ENCODE measurements around the gene RPH3AL.

RPH3AL gene

GRCh38 chr17:327296-327695, 25.3 kb downstream of the RPH3AL start:
- Histone ChIP-seq H3K27ac (ENCODE audit: insufficient read depth, low read depth, low read length, poor library complexity, severe bottlenecking) (no peak overlapping the region), H3K9me3 (ENCODE audit: control insufficient read depth, low read length) (no peaks in the 10 kb centered on the region), H3K4me3 (ENCODE audit: insufficient read depth, low read depth, low read length) (no peak overlapping the region), H3K4me1 (ENCODE audit: control insufficient read depth, insufficient read depth, low read length) (peaks cover 16% of the 10 kb centered on the region), H3K36me3 (ENCODE audit: control insufficient read depth, insufficient read depth, low read length) (no peaks in the 10 kb centered on the region), H3K27me3 (ENCODE audit: control insufficient read depth, insufficient read depth, low read length, poor library complexity, severe bottlenecking) (peaks cover under 1% of the 10 kb centered on the region)
- WGBS, 2 experiments = 95 to 96% methylated on average over 11 of the region's 11 CpGs

- H3K9me3 ChIP-seq (ENCODE audit: control insufficient read depth, low read length) = no peaks in the 10 kb centered on the region
- no peaks in the 10 kb centered on the region for H3K36me3 ChIP-seq (ENCODE audit: control insufficient read depth, insufficient read depth, low read length)
- 75 to 77% methylated on average over 21 of the region's 21 CpGs for WGBS, 2 experiments
- H3K27ac ChIP-seq (ENCODE audit: insufficient read depth, low read depth, low read length, poor library complexity, severe bottlenecking) = no peak overlapping the region
- H3K4me1 ChIP-seq (ENCODE audit: control insufficient read depth, insufficient read depth, low read length) = peaks cover 27% of the 10 kb centered on the region
- peaks cover 12% of the 10 kb centered on the region for H3K27me3 ChIP-seq (ENCODE audit: control insufficient read depth, insufficient read depth, low read length, poor library complexity, severe bottlenecking)
- H3K4me3 ChIP-seq (ENCODE audit: insufficient read depth, low read depth, low read length) = no peak overlapping the region
Observed at GRCh38 chr17:326010-326621, 26.5 kb downstream of the RPH3AL start.

- Histone ChIP-seq H3K4me3 (ENCODE audit: insufficient read depth, low read depth, low read length) (no peak overlapping the region), H3K9me3 (ENCODE audit: control insufficient read depth, low read length) (no peaks in the 10 kb centered on the region), H3K27ac (ENCODE audit: insufficient read depth, low read depth, low read length, poor library complexity, severe bottlenecking) (no peak overlapping the region), H3K27me3 (ENCODE audit: control insufficient read depth, insufficient read depth, low read length, poor library complexity, severe bottlenecking) (peaks cover 15% of the 10 kb centered on the region), H3K36me3 (ENCODE audit: control insufficient read depth, insufficient read depth, low read length) (no peaks in the 10 kb centered on the region), H3K4me1 (ENCODE audit: control insufficient read depth, insufficient read depth, low read length) (peaks cover 34% of the 10 kb centered on the region)
- 87% methylated on average over 13 of the region's 13 CpGs for WGBS, 2 experiments
Observed at GRCh38 chr17:325270-326009, 27.2 kb downstream of the RPH3AL start.

- H3K27ac ChIP-seq (ENCODE audit: insufficient read depth, low read depth, low read length, poor library complexity, severe bottlenecking) = no peak overlapping the region
- H3K36me3 ChIP-seq (ENCODE audit: control insufficient read depth, insufficient read depth, low read length) = no peaks in the 10 kb centered on the region
- peaks cover 37% of the 10 kb centered on the region for H3K4me1 ChIP-seq (ENCODE audit: control insufficient read depth, insufficient read depth, low read length)
- no peak overlapping the region for H3K4me3 ChIP-seq (ENCODE audit: insufficient read depth, low read depth, low read length)
- H3K9me3 ChIP-seq (ENCODE audit: control insufficient read depth, low read length) = no peaks in the 10 kb centered on the region
- peaks cover 15% of the 10 kb centered on the region for H3K27me3 ChIP-seq (ENCODE audit: control insufficient read depth, insufficient read depth, low read length, poor library complexity, severe bottlenecking)
- WGBS, 2 experiments = 89 to 91% methylated on average over 39 of the region's 39 CpGs
Observed at GRCh38 chr17:323721-324571, 28.7 kb downstream of the RPH3AL start.

GRCh38 chr17:323181-323580, 29.4 kb downstream of the RPH3AL start:
- Histone ChIP-seq H3K4me1 (ENCODE audit: control insufficient read depth, insufficient read depth, low read length) (peaks cover 37% of the 10 kb centered on the region), H3K27me3 (ENCODE audit: control insufficient read depth, insufficient read depth, low read length, poor library complexity, severe bottlenecking) (peaks cover 15% of the 10 kb centered on the region), H3K9me3 (ENCODE audit: control insufficient read depth, low read length) (no peaks in the 10 kb centered on the region), H3K27ac (ENCODE audit: insufficient read depth, low read depth, low read length, poor library complexity, severe bottlenecking) (no peak overlapping the region), H3K4me3 (ENCODE audit: insufficient read depth, low read depth, low read length) (no peak overlapping the region), H3K36me3 (ENCODE audit: control insufficient read depth, insufficient read depth, low read length) (no peaks in the 10 kb centered on the region)
- 89 to 91% methylated on average over 8 of the region's 8 CpGs for WGBS, 2 experiments

GRCh38 chr17:322006-322780, 30.4 kb downstream of the RPH3AL start:
- H3K27ac ChIP-seq (ENCODE audit: insufficient read depth, low read depth, low read length, poor library complexity, severe bottlenecking) = no peak overlapping the region
- no peak overlapping the region for H3K4me3 ChIP-seq (ENCODE audit: insufficient read depth, low read depth, low read length)
- peaks cover 37% of the 10 kb centered on the region for H3K4me1 ChIP-seq (ENCODE audit: control insufficient read depth, insufficient read depth, low read length)
- H3K9me3 ChIP-seq (ENCODE audit: control insufficient read depth, low read length) = no peaks in the 10 kb centered on the region
- no peaks in the 10 kb centered on the region for H3K36me3 ChIP-seq (ENCODE audit: control insufficient read depth, insufficient read depth, low read length)
- WGBS, 2 experiments = 59 to 62% methylated on average over 27 of the region's 27 CpGs
- peaks cover 15% of the 10 kb centered on the region for H3K27me3 ChIP-seq (ENCODE audit: control insufficient read depth, insufficient read depth, low read length, poor library complexity, severe bottlenecking)

- Histone ChIP-seq H3K36me3 (ENCODE audit: control insufficient read depth, insufficient read depth, low read length) (no peaks in the 10 kb centered on the region), H3K27ac (ENCODE audit: insufficient read depth, low read depth, low read length, poor library complexity, severe bottlenecking) (no peak overlapping the region), H3K4me3 (ENCODE audit: insufficient read depth, low read depth, low read length) (no peak overlapping the region), H3K9me3 (ENCODE audit: control insufficient read depth, low read length) (no peaks in the 10 kb centered on the region), H3K27me3 (ENCODE audit: control insufficient read depth, insufficient read depth, low read length, poor library complexity, severe bottlenecking) (peaks cover 15% of the 10 kb centered on the region), H3K4me1 (ENCODE audit: control insufficient read depth, insufficient read depth, low read length) (peaks cover 33% of the 10 kb centered on the region)
- 75 to 82% methylated on average over 35 of the region's 35 CpGs for WGBS, 2 experiments
Observed at GRCh38 chr17:321386-321941, 31.1 kb downstream of the RPH3AL start.

GRCh38 chr17:320809-321385, 31.7 kb downstream of the RPH3AL start:
- H3K4me3 ChIP-seq (ENCODE audit: insufficient read depth, low read depth, low read length) = no peak overlapping the region
- 23 to 26% methylated on average over 25 of the region's 25 CpGs for WGBS, 2 experiments

GRCh38 chr17:320139-320538, 32.5 kb downstream of the RPH3AL start:
- no peaks in the 10 kb centered on the region for H3K9me3 ChIP-seq (ENCODE audit: control insufficient read depth, low read length)

More at GRCh38 chr17:320809-321385, 31.7 kb downstream of the RPH3AL start:
- H3K27me3 ChIP-seq (ENCODE audit: control insufficient read depth, insufficient read depth, low read length, poor library complexity, severe bottlenecking) = peaks cover 15% of the 10 kb centered on the region
- H3K27ac ChIP-seq (ENCODE audit: insufficient read depth, low read depth, low read length, poor library complexity, severe bottlenecking) = no peak overlapping the region
- no peaks in the 10 kb centered on the region for H3K36me3 ChIP-seq (ENCODE audit: control insufficient read depth, insufficient read depth, low read length)
- no peaks in the 10 kb centered on the region for H3K9me3 ChIP-seq (ENCODE audit: control insufficient read depth, low read length)
- peaks cover 29% of the 10 kb centered on the region for H3K4me1 ChIP-seq (ENCODE audit: control insufficient read depth, insufficient read depth, low read length)

More at GRCh38 chr17:320139-320538, 32.5 kb downstream of the RPH3AL start:
- 87 to 91% methylated on average over 8 to 9 of the region's 9 CpGs for WGBS, 2 experiments
- peaks cover 28% of the 10 kb centered on the region for H3K4me1 ChIP-seq (ENCODE audit: control insufficient read depth, insufficient read depth, low read length)
- H3K27me3 ChIP-seq (ENCODE audit: control insufficient read depth, insufficient read depth, low read length, poor library complexity, severe bottlenecking) = peaks cover 15% of the 10 kb centered on the region
- H3K27ac ChIP-seq (ENCODE audit: insufficient read depth, low read depth, low read length, poor library complexity, severe bottlenecking) = no peak overlapping the region
- H3K36me3 ChIP-seq (ENCODE audit: control insufficient read depth, insufficient read depth, low read length) = no peaks in the 10 kb centered on the region
- H3K4me3 ChIP-seq (ENCODE audit: insufficient read depth, low read depth, low read length) = no peak overlapping the region

Data from ectodermal cell (in vitro differentiated cells).